Non-pigmented ciliary epithelial cell (primary cell): ENCODE results near the gene KCNH1.

Source experiments
- DNase-seq: peaks from one replicate; pipeline ENCODE4 v3.0.0-alpha.2; 2010; ENCODE audit warnings: low read depth

The KCNH1 gene

GRCh38 chr1:211133836-211134669 lies at the start of gene KCNH1:
KCNH1 (minus strand) TSS chr1:211134148; CDS start chr1:211133945, 203 bp downstream.
- DNase-seq = peak; percentile 11

- DNase-seq = no peak
These were observed 48.8 kb upstream of the KCNH1 start for GRCh38 chr1:211182746-211183145.

- DNase-seq = no peak
These were observed 40.4 kb upstream of the KCNH1 start for GRCh38 chr1:211174375-211174774.

- DNase-seq = no peak
These were observed 38.7 kb upstream of the KCNH1 start for GRCh38 chr1:211172657-211173056.

GRCh38 chr1:211169353-211169752 lies 35.4 kb upstream of the KCNH1 start:
- no peak for DNase-seq

- DNase-seq = no peak
These were observed 24.9 kb upstream of the KCNH1 start for GRCh38 chr1:211158866-211159265.

GRCh38 chr1:211155040-211155439 lies 21.1 kb upstream of the KCNH1 start:
- no peak for DNase-seq

GRCh38 chr1:211153932-211154331 lies 20.0 kb upstream of the KCNH1 start:
- DNase-seq = no peak

GRCh38 chr1:211148366-211148765 lies 14.4 kb upstream of the KCNH1 start:
- no peak for DNase-seq

GRCh38 chr1:211145944-211146343 lies 12.0 kb upstream of the KCNH1 start:
- DNase-seq = no peak

GRCh38 chr1:211135342-211135950 lies 1.5 kb upstream of the KCNH1 start:
- DNase-seq = peak; percentile 23

GRCh38 chr1:211133393-211133835 lies 534 bp downstream of the KCNH1 start:
- no peak for DNase-seq

- DNase-seq = no peak
These were observed 1.1 kb downstream of the KCNH1 start for GRCh38 chr1:211132721-211133392.

- DNase-seq = no peak
These were observed 4.2 kb downstream of the KCNH1 start for GRCh38 chr1:211129776-211130175.

- no peak for DNase-seq
These were observed 6.8 kb downstream of the KCNH1 start for GRCh38 chr1:211127166-211127565.

- DNase-seq = no peak
These were observed 7.3 kb downstream of the KCNH1 start for GRCh38 chr1:211126622-211127021.

- no peak for DNase-seq
These were observed 15.4 kb downstream of the KCNH1 start for GRCh38 chr1:211118407-211119102.

- DNase-seq = no peak
These were observed 19.5 kb downstream of the KCNH1 start for GRCh38 chr1:211114446-211114845.

- no peak for DNase-seq
These were observed 20.4 kb downstream of the KCNH1 start for GRCh38 chr1:211113566-211113965.

- DNase-seq = no peak
These were observed 22.6 kb downstream of the KCNH1 start for GRCh38 chr1:211111351-211111750.

- no peak for DNase-seq
These were observed 32.5 kb downstream of the KCNH1 start for GRCh38 chr1:211101481-211101880.

GRCh38 chr1:211099393-211099792 lies 34.6 kb downstream of the KCNH1 start:
- no peak for DNase-seq
